Right hindlimb (tissue), 1 donor: ENCODE measurements around the gene ACKR3.

ENCODE experiments used
- DNase-seq: peaks from one replicate; pipeline ENCODE4 v3.0.0-alpha.2; 2018

The ACKR3 gene

DNA sequence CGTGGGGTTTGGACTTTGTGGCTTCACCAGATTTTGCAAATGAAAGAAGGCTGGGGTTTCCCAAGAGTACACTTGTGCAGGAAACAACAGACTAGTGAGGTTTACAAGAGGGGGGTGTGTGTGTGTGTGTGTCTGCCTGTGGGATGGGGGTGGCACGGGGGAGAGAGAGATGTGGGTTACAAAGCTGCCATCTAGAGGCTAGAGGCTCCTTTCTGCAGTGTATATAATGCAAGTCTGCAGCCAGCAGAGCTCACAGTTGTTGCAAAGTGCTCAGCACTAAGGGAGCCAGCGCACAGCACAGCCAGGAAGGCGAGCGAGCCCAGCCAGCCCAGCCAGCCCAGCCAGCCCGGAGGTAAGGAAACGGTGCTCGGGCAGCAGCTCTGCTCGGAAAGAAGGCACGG, at the start of gene ACKR3:
Gene ACKR3 (plus strand): TSS at position 253 of the 401 bp plus-strand sequence. CDS start 10,641 bp downstream, outside the sequence.
- peak; percentile 88 for DNase-seq

DNA sequence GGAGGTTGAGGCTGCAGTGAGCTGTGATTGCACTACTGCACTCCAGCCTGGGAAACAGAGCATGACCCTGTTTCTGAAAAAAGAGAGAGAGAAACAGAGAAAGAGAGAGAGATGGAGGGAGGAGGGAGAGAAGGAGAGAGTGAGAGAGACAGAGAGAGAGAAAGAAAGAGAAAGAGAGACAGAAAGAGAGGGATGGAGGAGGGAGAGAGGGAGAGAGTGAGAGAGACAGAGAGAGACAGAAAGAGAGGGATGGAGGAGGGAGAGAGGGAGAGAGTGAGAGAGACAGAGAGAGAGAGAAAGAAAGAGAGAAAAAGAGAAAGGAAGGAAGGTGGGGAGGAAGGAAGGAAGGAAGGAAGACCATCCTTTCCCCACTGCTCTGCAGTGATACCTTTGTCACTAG, 48.1 kb upstream of the ACKR3 start:
- no peak for DNase-seq

DNA sequence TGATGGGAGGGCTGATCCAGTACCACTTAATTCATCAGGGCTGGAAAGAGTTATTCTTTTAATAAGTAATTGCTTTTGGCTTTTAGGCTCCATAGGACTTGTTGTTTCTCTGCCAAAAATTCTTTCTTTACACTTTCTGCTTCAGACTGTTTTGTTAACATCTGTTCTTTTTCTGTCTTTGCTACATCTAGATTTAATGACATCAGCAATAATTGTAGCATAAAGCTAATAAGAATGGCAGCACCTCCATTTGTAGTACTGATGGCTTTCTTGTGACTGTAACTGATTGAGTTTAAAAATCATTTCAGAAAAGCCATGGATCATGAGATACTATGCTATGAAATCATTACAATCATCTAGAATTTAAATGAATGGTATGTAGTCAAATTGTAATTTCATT, 46.4 kb upstream of the ACKR3 start:
- DNase-seq: no peak

DNA sequence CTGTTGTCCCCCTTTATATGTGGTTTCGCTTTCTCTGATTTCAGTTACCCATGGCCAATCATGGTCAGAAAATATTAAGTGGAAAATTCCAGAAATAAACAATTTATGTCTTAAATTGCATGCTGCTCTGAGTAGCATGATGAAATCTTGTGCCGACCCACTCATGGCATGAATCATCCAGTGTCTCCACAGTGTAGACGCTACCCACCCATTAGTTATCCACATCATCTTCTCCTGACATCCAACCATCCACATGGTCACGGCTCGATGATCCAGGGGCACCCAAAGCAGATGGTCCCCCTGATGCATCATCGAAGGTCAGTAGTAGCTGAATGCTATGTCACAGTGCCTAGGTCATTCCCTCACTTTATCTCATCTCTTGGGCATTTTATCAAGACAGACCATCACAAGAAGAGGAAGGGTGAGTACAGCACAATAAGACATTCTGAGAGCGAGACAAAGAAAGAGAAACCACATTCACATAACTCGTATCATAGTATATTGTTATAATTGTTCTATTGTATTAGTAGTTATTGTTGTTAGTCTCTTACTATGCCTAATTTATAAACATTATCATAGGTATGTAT, 44.1 kb upstream of the ACKR3 start:
- DNase-seq: no peak

DNA sequence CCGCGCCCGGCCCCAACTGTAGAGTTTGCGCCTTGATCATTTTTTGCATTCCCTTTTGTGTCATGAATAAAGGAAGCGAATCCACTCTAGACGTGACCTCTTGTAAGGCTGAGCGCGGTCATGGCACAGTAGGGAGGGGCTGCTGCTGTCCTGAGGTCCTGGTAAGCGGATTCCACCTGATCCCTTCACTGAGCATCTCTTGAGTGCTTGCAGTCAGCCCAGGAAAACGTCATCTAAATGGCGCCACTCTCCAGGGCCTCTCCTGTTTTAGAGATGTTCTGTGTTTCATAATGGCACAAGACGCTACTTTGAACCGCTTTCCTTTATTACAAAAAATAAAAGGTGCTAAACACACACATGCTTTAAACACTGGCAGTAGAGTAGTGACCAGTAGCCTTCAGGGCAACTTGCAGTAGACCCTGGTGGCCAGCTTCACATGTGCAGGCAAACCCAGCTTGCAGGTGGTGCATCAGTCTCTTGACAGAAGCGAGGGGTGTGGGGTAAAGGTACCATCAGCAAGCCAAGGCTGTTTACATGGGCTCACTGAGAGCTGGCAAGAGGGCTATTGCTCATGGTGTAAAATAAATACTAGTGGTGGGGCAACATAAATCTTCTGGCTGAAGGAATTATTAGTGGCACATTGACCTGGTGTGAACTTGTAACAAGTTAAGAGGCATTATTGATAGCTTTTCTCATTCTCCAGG, 43.0 kb upstream of the ACKR3 start:
- DNase-seq: no peak

DNA sequence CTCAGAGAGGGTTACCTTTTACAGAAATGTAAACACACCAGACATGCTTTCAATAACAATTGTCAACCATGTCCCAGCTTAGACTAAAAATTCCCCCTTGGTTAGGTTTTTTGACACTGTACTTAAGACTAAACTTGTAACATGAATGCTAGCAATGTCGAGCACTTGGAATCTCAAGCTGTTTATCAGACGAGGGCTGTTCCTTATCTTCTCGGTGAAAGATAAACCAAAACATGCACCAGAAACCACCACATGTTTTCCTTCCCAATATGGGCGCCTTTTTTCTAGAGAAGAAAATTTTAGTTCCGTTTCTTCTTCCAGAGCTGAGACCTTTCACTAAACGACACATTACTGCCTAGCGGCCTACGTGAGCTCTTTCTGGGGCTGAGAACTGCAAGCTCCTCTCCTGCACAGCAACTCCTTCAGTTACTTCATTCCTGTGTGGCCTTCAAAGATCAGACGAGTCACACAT, 42.4 kb upstream of the ACKR3 start:
- no peak for DNase-seq

DNA sequence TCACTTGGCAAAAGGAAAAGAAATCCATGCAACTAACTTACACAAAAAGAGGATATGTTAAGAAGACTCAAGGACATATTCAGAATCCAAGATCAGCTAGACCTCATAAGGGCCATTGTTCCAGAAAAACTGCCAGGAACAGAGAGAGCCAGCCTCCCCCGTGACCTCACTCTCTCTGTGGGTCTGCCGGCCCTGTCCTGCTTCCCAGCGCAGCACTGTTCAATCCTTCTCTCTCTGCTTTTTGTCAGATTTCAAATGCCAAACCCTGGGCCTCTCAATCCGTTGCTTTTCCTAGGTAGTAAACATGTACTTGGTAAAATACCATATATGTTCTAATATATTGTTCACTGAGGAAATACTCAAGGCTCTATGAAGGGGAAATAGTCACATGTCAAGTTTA, 40.0 kb upstream of the ACKR3 start:
- no peak for DNase-seq

DNA sequence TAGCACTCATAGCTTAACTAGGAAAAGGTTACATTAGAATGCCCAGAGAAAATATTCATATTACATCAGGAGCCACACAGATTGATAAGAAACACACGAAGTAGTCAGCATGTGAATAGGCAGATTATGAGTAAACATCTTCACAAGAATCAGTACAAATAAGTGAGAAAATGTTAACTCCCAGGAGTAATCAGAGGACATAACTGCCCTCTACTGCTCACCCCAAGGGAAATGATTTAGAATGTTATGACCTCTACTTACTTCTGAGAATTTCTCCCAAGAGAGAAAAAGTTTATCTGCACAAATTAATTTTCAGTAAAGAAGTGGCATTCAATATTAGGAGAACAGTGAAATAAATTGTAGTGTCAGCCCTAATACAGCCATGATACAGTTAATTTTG, 39.1 kb upstream of the ACKR3 start:
- no peak for DNase-seq

DNA sequence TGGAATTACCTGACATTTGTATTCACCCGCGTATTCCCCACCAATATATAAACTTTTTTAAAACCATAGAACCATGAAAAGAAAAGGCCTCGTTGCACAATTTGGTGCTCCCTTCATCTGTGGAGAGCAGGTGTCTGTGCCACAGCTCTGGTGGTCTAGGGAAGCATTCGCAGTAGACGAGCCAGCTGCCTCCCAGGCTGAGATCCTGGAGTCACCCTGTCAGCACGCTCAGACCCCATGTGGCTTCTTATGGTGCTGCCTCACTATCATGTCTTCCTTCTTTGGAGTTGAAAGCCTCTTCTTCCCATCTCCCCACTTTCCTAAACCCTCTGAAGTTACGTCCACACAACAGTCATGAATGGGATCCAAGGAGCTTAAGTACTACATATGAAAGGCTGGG, 38.4 kb upstream of the ACKR3 start:
- DNase-seq: no peak

DNA sequence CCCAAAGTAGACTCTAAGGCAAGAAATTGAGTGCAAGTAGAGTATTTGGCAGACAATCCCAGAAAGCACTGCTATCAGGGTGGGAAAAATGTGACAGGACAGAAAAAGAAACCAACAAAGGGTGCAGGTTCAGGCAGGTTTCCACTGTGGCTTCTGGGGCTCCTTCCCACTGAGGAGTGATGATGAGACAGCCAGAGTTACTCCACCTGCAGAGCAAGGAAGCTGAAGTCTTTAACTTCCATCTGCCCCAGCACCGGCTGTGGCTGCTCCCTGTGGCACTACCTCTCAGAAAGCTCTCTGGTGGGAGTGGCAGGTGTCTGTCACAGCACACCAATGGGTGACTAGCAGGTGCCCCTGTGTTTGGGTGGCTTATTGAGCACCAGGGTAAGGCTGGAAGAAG, 37.6 kb upstream of the ACKR3 start:
- DNase-seq: no peak

DNA sequence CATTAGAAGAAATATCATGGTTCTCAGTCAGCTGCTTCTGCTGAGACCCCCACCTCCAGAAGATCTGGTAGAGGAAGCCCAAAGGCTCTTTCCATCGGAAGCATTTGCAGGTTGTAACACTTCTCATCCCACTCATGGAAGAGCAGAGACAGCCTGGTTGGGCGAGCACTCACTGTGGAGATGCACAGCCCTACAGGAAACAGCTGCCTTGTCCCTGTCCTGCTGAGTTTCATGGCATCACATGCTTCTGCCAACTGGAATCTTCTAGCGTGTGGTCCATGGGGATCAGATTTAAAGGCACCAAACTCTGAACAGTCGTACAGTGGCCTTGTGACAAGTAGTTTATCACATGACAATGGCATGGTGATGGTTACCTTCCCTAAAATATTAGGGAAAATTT, 36.3 kb upstream of the ACKR3 start:
- DNase-seq: no peak

DNA sequence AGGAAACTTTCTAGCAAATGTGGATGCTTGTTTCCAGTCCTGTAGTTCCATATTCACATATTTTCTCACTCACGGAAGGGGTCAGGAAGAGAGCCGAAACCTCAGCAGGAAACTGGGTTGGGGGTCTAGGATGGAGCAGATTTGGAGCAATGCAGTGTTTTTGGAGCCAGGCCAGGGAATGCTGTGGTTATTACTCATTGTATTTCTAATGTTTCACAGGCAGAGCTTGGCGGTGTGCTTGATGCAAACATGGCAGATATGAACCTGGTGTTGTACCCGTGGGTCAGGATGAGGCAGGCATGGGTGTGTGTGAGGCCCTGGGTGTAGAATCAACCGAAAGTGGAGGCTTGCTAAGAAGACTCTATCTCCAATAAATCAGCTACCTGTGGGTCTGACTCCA, 34.6 kb upstream of the ACKR3 start:
- no peak for DNase-seq

DNA sequence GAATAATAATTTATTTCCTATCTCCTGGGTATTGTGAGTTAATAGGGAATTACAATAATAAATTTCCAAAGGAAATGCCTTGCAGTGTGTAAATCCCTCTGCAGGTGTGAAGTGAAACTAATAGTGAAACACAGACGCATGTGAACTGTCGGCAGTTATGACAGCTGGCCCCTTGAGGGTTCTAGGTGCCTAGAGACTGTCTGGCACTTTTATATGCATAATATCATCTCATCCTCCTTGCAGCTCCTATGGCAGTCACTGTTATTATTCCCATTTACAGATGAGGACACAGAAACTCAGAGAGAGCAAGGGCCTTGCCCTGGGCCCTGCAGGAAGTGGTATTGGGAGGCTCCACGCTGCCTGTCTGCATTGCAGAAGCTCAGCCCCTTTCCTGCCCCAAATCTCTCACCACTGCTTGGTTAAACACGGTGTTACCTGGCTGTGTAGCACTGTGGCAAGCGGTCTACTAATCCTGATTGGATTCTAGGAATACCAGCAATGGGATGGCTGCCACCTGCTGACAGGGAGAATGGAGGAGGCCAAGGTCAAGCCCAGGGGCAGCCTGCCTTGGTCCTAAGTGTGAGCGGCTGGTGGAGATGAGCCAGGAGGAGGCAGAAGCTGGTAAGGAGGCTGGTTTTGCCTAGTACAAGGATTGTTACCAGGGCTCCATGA, 32.8 kb upstream of the ACKR3 start:
- no peak for DNase-seq

DNA sequence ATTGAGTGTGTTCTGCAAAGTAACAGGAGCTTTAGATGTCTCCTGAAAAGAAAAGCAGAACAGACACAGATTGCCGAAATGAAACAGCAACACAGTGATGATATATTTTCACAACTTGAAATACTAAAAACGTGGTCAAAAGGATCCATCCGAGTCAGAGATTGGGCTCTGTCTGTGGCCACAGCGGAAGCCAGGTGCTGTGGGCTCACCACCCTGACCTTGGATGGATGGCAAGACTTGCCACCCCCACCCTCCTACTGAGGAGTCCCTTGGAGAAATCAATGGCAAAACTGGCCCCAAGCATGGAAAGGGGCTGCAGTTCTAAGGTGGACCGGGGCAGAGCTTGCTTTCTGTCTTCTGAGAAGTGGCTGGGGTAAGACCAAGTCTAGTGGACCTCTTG, 31.4 kb upstream of the ACKR3 start:
- no peak for DNase-seq

DNA sequence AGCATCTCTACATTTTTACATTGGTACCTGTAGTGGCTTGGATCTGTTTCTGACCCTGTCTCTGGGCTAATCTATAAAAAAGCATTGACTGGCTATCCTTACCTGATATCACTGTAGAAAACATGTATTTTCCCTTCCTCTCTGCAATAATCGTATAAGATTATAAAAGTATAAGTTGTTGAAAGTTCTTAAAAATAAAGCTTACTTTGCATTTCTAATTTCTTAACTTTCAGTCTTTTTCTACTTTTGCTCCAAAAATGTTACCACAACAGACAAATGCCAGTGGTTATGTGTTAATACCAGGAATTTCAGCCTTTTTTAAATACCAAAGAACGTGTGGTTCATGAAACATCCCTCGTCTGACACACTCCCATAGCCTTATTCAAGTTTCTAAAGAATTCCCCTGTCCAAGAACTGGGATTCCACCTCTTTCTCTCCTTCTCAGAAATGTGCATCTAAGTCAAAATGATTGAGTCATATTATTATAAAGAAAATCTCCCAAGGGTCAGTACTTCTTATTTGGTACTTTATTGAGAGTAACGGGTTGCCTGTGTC, 28.5 kb upstream of the ACKR3 start:
- DNase-seq: no peak

DNA sequence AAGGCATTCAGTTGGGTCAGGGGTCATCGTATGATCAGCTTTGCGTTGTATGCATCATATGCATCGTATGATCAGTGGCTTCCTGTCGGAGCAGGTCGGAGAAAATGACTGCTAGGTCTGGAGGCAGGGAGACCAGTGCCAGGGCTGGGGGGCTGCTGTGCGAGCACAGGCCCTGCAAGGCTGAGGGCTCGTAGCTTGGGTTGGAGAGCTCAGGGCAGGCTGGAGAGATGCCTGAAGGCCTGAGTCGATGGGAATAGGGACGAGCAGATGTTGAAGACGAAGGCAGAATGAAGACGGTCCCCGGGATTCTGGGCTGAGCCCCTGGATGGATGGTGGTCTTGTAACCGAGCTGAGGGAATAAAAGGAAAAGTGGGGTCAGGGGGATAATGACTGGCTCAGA, 25.3 kb upstream of the ACKR3 start:
- DNase-seq: no peak

DNA sequence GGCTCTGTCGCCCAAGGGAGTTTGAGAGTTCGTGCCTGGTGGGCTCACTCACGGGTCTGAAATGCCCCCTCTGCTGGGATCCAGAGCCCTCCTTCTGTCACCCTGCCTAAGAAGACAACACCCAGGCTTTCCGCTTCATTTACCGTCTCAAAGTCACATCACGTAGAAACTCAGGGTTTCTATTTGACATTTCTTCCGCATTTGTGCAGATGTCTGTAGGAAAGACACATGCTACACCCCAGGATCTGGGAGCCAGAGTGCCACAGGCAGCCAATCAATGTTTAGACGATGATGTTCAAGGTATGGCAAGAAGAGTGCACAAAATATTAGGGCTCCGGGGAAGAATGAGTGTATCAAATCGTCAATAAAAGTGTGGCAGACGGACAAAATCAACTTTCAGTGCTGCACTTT, 24.4 kb upstream of the ACKR3 start:
- DNase-seq: no peak

DNA sequence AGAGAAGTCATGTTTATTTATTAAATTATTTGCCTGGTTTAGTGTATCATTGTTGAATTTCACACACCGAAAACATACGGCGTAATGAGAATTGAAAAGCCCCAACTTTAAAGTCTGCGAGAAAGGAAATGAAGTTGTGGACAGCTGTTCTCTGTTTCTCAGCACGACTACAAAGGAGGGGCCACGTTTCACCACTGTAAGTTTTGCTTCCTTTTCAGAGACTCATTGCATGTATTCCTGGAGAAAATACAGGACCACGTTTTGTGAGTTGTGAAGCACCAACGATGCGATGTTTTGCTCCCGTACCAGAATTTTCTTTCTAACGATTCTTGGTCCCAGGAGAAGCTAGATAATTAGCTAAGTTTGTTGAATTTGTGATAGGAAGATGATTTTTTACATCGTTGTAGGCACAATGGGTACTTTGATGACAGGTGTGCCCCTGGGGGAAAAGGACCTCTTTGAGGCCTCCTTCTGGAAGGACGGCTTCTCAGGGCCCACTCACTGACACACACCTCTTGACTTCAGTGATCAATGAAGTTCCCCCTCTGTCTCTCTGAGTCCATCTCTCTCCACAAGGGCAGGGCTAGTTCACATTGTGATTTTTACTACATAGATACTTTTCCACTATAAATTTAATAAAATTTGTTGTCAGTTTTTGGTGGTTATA, 23.7 kb upstream of the ACKR3 start:
- no peak for DNase-seq

DNA sequence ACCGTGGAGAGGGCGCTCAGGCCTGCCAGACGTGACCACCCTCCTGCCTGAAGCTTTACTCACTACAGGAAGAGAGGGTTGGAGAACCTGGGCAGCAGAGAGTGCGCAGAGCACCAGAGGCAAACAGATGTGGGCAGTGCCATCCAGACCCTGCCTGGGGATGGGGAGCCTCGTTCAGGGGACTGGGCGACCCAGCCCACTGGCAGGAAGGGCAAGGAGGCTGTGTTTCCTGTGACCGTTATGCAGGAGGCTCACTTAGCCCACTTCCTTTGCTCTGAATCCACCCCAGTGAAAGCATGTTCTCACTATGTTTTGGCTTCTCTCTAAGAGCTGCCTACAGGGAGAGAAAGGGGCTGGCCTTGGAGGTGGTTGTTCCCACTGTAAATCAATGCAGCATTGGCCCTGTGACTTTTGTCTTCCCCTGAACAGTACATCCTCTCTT, 23.0 kb upstream of the ACKR3 start:
- no peak for DNase-seq

DNA sequence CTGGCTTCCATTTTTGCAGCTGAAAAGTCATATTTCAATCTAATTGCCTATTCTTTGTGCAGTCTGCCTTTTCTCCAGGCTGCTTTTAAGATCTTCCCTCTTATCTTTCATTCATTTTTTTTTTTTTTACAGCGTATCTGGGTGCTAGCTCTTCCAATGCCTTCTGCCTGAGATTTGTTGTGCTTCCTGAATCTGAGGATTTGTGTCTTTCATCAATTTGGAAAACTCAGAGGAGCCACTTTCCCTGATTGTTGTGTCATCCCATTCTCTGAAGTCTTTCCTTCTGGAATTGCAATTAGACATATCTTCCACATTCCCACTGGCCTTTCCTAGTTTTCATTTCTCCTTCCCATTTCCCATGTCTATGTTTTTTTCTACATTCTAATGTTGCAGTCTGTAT, 21.9 kb upstream of the ACKR3 start:
- DNase-seq: no peak

DNA sequence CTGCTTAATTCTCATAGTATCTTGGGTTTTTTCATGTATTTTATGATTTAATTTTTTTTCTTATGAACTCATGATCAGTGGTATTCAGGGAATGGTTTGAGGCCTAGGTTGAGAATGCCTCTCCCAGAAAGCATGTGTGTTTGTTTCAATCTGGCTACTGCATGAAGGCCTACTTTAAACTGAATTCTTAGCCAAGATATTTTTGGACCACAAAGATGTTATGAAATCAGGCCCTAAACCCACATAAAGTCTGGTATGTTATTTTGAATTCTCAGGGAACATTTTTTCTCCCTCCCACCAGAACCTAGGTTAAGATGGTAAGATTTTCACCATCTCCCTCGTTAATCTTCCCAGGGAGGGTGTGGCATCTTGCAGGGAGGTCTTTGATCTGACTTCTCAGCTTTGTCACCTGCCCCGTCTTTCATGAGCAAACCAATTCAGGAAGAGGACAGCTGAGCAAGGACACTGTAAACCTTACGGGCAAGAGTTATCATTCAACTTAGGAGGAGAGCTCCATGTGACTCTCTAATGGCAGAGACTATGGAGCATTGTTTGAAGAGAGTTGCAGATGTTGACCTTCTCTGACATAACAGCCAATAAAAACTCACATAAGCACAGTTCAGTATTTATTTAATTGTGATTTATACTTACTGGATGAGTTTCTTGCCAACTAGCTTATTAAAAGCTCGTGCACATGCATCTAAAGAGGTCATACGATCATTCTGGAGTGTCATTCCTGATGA, 21.3 kb upstream of the ACKR3 start:
- DNase-seq: no peak

DNA sequence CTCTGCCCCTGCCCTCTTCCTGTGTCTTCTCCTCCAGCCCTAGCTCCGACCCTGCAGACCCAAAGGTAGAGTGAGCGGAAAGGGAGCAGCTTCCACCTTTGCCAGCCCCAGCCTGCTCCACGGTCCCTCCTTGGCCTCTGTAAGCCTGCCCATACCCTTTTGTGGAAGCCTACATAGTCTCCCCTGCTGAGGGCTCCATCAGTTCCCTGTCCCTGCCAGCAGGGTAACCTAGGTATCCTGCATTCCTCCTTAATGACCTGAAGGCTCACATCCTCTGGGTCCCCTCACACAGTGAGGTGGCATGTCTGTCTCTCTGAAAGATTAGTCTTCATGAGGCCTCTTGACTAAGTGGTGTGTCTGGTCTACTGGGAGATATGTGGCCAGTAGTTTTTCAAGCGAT, 20.5 kb upstream of the ACKR3 start:
- no peak for DNase-seq

DNA sequence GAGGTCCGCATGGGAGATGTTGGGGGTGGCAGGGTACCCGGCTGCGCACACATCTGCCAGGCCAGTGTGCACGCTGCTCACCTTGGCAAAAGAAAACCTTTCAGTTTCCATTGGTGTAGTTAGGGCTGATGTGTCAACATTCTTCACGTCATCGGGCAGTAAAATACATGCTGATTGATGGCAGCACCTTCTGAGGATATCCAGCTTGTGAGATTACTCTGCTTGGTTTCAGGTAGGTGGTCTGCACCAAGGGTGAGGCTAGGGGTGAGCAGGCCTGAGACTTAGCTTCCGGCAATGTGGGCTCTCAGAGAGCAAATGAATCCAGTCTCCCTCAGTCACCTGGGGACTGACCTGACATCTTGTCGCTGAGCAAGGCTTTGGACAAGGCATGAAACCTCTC, 19.3 kb upstream of the ACKR3 start:
- no peak for DNase-seq
